Spleen (tissue), 11 donors: ENCODE data around the gene ZSWIM6. TPM values are rescaled to one million over a fixed set of nuclear protein-coding genes. Genes with fewer than 3 reads are reported as not detected.

Experiments used
- DNase-seq: peaks from one replicate; pipeline ENCODE4 v3.0.0-alpha.2; 2020
- H3K27ac ChIP-seq, 8 donors: fragments of 200-600 bp; sonication (generic) in 7 of 8; 1 replicate in 4 of 8; 2 replicates in 4 of 8; pipeline versions ENCODE4 v1.5.0 to v1.8.0; 2016 to 2021; ENCODE audit warnings: inconsistent platforms in 4 of 8, mild to moderate bottlenecking in 4 of 8, moderate library complexity in 1 of 8
- H3K27me3 ChIP-seq, 7 donors: fragments of 200-600 bp; sonication (generic) in 6 of 7; replicated peaks in 1 of 7; 1 replicate in 4 of 7; 2 replicates in 3 of 7; pipeline versions ENCODE4 v1.5.0 to v1.8.0; 2016 to 2021; ENCODE audit warnings: inconsistent platforms in 3 of 7, mild to moderate bottlenecking in 1 of 7
- H3K36me3 ChIP-seq, 6 donors: fragments of 200-600 bp; sonication (generic) in 5 of 6; 1 replicate in 4 of 6; 2 replicates in 2 of 6; pipeline versions ENCODE4 v1.5.0 to v1.8.0; 2016 to 2021; ENCODE audit warnings: inconsistent platforms in 2 of 6
- H3K4me1 ChIP-seq, 6 donors: fragments of 200-600 bp; sonication (generic) in 5 of 6; 1 replicate in 3 of 6; 2 replicates in 3 of 6; pipeline versions ENCODE4 v1.5.0 to v1.8.0; 2016 to 2021; ENCODE audit warnings: inconsistent platforms in 3 of 6
- H3K4me3 ChIP-seq, 8 donors: fragments of 200-600 bp; sonication (generic) in 7 of 8; 1 replicate in 4 of 8; 2 replicates in 4 of 8; pipeline versions ENCODE4 v1.5.0 to v1.8.0; 2016 to 2021; ENCODE audit warnings: inconsistent platforms in 4 of 8, mild to moderate bottlenecking in 4 of 8, moderate library complexity in 2 of 8
- H3K9me3 ChIP-seq, 8 donors: fragments of 200-600 bp; sonication (generic) in 7 of 8; 1 replicate in 4 of 8; 2 replicates in 4 of 8; pipeline versions ENCODE4 v1.5.0 to v1.8.0; 2016 to 2021; ENCODE audit warnings: inconsistent platforms in 4 of 8
- POLR2A ChIP-seq, 3 donors: fragments of 450-650 bp; IDR thresholded peaks; one replicate each; pipeline ENCODE4 v1.5.1; 2017; ENCODE audit warnings: antibody characterized with exemption in 3 of 3, mild to moderate bottlenecking in 1 of 3
- POLR2AphosphoS5 ChIP-seq, 3 donors: sonication (generic); formaldehyde crosslinking; IDR thresholded peaks; one replicate each; pipeline ENCODE4 v1.5.1; 2017; ENCODE audit warnings: antibody characterized with exemption in 3 of 3
- WGBS, 5 donors: extraction: QIAGEN DNeasy Blood & Tissue Kit in 3 of 5; methylation state at CpG; one replicate each; pipeline versions ENCODE4 v1.1.5 to v1.1.7; 2013 to 2018; 5-methylcytosine and 5-hydroxymethylcytosine counted together
- intact Hi-C: fragments of 100-400 bp; cut with DNase I; formaldehyde crosslinking; loops from one replicate; pipeline ENCODE4 v1.15.0; 2023; ENCODE audit warnings: low total_unique reads
- polyA plus RNA-seq, 3 donors: library from polyadenylated mRNA; stranded (reverse); fragments of 200-250 nt; gene quantifications; one replicate each; pipeline ENCODE4 v1.2.1, GENCODE V29; 2013
- total RNA-seq, 7 donors: library from RNA; depleted of rRNA in 3 of 7; stranded (reverse); fragments of >200 nt in 3 of 7; fragmentation: NEBNext Ultra II Directional in 4 of 7; extraction: Animal tissue kit (Norgen Biotek cat#: 25700) in 4 of 7; gene quantifications; one replicate each; pipeline versions ENCODE4 v1.1.0 to v1.2.1, GENCODE V29; 2016 to 2021
- TF ChIP-seq, protein P1 (sequence below), 11 experiments: fragments of 200-600 bp in 7 of 11; fragments of 450-650 bp in 4 of 11; sonication (generic) in 4 of 11; IDR thresholded peaks in 8 of 11; conservative IDR thresholded peaks in 3 of 11; 1 replicate in 7 of 11; 2 replicates in 4 of 11; pipeline versions ENCODE4 v1.4.0 to v1.8.0; 2016 to 2021; ENCODE audit warnings: antibody characterized with exemption in 11 of 11, inconsistent platforms in 4 of 11, mild to moderate bottlenecking in 1 of 11
- donor health status: healthy with polysubstance abuse.
- donor health status: DM: no; HTN: no; CAD: no; lungs with moderate emphysema.
- donor health status: DM: no; HTN: no; CAD: no.
- donor health status: Bipolar disorder and iron deficiency.
- donor health status: healthy.
- donor health status: DM: no; HTN: no; CAD: no.
- donor health status: DM: yes; HTN: yes; CAD: no.

Gene ZSWIM6
- total and polyA plus RNA-seq, 10 donors = 3.1 to 22.9 (median 16.9) TPM

- intact Hi-C loops = no loop called here
- 88 to 94% (median 91%) methylated on average over 5 of the region's 5 CpGs for WGBS, 5 donors
These were observed 45.5 kb upstream of the ZSWIM6 start for GRCh38 chr5:61286446-61287132.

GRCh38 chr5:61287474-61287873, 44.6 kb upstream of the ZSWIM6 start:
- TF ChIP-seq POLR2A (IDR thresholded peaks at IDR 0.05) = no peak
- TF ChIP-seq, protein P1, sequence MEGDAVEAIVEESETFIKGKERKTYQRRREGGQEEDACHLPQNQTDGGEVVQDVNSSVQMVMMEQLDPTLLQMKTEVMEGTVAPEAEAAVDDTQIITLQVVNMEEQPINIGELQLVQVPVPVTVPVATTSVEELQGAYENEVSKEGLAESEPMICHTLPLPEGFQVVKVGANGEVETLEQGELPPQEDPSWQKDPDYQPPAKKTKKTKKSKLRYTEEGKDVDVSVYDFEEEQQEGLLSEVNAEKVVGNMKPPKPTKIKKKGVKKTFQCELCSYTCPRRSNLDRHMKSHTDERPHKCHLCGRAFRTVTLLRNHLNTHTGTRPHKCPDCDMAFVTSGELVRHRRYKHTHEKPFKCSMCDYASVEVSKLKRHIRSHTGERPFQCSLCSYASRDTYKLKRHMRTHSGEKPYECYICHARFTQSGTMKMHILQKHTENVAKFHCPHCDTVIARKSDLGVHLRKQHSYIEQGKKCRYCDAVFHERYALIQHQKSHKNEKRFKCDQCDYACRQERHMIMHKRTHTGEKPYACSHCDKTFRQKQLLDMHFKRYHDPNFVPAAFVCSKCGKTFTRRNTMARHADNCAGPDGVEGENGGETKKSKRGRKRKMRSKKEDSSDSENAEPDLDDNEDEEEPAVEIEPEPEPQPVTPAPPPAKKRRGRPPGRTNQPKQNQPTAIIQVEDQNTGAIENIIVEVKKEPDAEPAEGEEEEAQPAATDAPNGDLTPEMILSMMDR (IDR thresholded peaks at IDR 0.05 in 8 of 11, conservative IDR thresholded peaks at IDR 0.05 in 3 of 11) = no peak
- no peak for TF ChIP-seq POLR2AphosphoS5 (IDR thresholded peaks at IDR 0.05)
- Histone ChIP-seq H3K9me3 (no peaks in the 10 kb centered on the region), H3K4me1 (no peaks in the 10 kb centered on the region), H3K27ac (no peak overlapping the region), H3K27me3 (no peaks in the 10 kb centered on the region), H3K4me3 (no peak overlapping the region), H3K36me3 (no peaks in the 10 kb centered on the region)
- WGBS, 5 donors = 92 to 99% (median 96%) methylated on average over 3 of the region's 3 CpGs
- intact Hi-C loops = no loop called here
- no peak for DNase-seq

More at GRCh38 chr5:61286446-61287132, 45.5 kb upstream of the ZSWIM6 start:
- Histone ChIP-seq H3K4me3 (no peak overlapping the region), H3K4me1 (no peaks in the 10 kb centered on the region), H3K9me3 (no peaks in the 10 kb centered on the region), H3K27me3 (no peaks in the 10 kb centered on the region), H3K36me3 (no peaks in the 10 kb centered on the region), H3K27ac (no peak overlapping the region)
- DNase-seq = no peak
- TF ChIP-seq, protein P1 (IDR thresholded peaks at IDR 0.05 in 8 of 11, conservative IDR thresholded peaks at IDR 0.05 in 3 of 11) = no peak
- TF ChIP-seq POLR2AphosphoS5 (IDR thresholded peaks at IDR 0.05) (no peak), POLR2A (IDR thresholded peaks at IDR 0.05) (no peak)

DNA sequence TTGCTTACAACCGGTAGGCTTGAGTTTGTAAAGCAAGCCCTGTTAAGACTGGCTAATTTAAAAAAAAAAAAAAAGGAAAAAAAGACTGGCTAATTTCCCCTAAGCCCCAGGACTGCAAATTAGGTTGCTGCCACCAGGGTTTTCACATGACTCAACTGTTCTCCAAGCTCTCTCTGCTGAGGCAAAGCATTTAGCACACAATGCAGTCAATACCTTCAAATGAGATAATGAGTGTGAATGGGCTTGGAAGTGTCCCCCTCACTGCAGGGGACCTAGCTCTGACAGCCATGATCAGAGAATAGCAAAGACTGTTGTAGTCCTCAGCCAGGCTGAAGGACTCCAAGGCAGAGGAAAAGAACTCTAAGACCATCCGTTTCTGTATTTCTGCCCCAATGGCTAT, 42.8 kb upstream of the ZSWIM6 start:
- no peaks in the 10 kb centered on the region for H3K9me3 ChIP-seq

DNA sequence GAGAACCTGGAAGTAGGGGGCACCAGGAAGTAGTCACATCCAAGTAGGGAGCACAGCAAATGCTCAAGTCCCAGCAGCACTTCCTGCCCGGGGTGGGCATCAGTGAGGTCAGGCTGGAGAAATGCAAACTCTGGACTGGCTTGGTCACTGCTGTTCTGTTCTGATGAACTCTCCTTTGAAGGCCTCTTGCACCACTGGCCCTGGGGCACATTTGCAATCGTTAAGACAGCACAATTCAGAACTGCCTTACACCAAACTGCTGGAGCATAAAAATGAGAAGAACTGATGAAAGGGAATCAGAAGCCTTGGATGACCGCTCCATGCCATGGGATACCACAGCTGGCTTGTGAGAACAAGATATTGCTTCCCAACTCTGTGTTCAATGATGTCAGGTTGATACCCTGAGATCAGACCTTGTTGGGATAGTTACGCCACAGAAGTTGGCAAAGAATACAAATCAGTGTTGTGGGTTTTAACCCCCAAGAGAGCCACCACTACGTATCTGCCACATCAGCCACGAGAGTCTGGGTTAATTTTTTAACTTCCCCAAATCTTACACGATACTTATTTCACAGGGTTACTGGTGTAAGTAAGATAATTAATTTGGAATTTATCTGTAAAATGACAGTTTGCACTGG, 42.3 kb upstream of the ZSWIM6 start:
- Histone ChIP-seq H3K4me1 (no peaks in the 10 kb centered on the region), H3K27ac (no peak overlapping the region), H3K36me3 (no peaks in the 10 kb centered on the region), H3K9me3 (no peaks in the 10 kb centered on the region), H3K4me3 (no peak overlapping the region), H3K27me3 (no peaks in the 10 kb centered on the region)
- DNase-seq = no peak
- 45 to 75% (median 57%) methylated on average over 6 to 7 of the region's 7 CpGs for WGBS, 5 donors
- intact Hi-C loops = no loop called here
- TF ChIP-seq, protein P1 (IDR thresholded peaks at IDR 0.05 in 8 of 11, conservative IDR thresholded peaks at IDR 0.05 in 3 of 11) = no peak
- TF ChIP-seq POLR2A (IDR thresholded peaks at IDR 0.05) (no peak), POLR2AphosphoS5 (IDR thresholded peaks at IDR 0.05) (no peak)

More for the DNA sequence above, 42.8 kb upstream of the ZSWIM6 start:
- Histone ChIP-seq H3K4me3 (no peak overlapping the region), H3K27ac (no peak overlapping the region), H3K27me3 (no peaks in the 10 kb centered on the region), H3K36me3 (no peaks in the 10 kb centered on the region), H3K4me1 (no peaks in the 10 kb centered on the region)
- no peak for DNase-seq
- no peak for TF ChIP-seq POLR2AphosphoS5 (IDR thresholded peaks at IDR 0.05)
- TF ChIP-seq, protein P1 (IDR thresholded peaks at IDR 0.05 in 8 of 11, conservative IDR thresholded peaks at IDR 0.05 in 3 of 11) = no peak
- TF ChIP-seq POLR2A (IDR thresholded peaks at IDR 0.05) = no peak
- 79 to 92% (median 84%) methylated on average over 2 of the region's 2 CpGs for WGBS, 5 donors
- intact Hi-C loops = no loop called here
